ENCODE data around the gene UBTD2. TPM values are rescaled to one million over a fixed set of nuclear protein-coding genes. Genes with fewer than 3 reads are reported as not detected.
A peak's percentile ranks its signal among the peaks of the same experiment; 100 is the strongest.

Gene UBTD2
- total and polyA plus RNA-seq, 10 of the 15 experiments (the other 5 are each of a cell fraction or from before 2014, with no cell fraction given): 7.7 to 30.5 (median 19.4) TPM

DNA sequence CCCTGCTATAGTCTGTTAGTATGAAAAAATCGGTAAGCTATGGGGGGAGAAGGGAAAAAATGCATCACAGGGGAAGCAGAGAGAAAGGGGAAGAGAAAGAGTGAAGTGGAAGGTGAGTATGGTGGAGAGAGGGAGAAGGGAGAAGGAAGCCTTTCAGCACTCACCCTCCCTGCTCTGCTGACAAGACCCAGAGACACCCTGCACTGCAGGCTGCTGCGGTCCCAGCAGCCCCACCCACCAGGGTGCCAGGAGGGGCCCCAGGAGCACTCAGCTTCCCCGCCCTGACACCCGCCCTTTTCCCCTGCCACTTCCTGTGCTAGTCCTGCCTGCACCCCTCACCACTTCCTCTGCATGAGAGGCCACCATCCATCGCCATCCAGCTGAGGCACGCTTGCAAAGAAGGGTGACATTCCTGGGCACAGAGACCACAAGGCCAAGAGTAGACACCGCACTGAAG lies 108.3 kb downstream of the UBTD2 start (continued):
- TF ChIP-seq, protein P1, sequence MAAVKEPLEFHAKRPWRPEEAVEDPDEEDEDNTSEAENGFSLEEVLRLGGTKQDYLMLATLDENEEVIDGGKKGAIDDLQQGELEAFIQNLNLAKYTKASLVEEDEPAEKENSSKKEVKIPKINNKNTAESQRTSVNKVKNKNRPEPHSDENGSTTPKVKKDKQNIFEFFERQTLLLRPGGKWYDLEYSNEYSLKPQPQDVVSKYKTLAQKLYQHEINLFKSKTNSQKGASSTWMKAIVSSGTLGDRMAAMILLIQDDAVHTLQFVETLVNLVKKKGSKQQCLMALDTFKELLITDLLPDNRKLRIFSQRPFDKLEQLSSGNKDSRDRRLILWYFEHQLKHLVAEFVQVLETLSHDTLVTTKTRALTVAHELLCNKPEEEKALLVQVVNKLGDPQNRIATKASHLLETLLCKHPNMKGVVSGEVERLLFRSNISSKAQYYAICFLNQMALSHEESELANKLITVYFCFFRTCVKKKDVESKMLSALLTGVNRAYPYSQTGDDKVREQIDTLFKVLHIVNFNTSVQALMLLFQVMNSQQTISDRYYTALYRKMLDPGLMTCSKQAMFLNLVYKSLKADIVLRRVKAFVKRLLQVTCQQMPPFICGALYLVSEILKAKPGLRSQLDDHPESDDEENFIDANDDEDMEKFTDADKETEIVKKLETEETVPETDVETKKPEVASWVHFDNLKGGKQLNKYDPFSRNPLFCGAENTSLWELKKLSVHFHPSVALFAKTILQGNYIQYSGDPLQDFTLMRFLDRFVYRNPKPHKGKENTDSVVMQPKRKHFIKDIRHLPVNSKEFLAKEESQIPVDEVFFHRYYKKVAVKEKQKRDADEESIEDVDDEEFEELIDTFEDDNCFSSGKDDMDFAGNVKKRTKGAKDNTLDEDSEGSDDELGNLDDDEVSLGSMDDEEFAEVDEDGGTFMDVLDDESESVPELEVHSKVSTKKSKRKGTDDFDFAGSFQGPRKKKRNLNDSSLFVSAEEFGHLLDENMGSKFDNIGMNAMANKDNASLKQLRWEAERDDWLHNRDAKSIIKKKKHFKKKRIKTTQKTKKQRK (IDR thresholded peaks at IDR 0.05; ENCODE audit: low read depth, low read length): no peak
- TF ChIP-seq FOXM1 (IDR thresholded peaks at IDR 0.05; ENCODE audit: low read depth, low read length): no peak
- no peak for TF ChIP-seq CBX5 (IDR thresholded peaks at IDR 0.05; ENCODE audit: low read depth)
- no peak for TF ChIP-seq KAT2A (conservative IDR thresholded peaks at IDR 0.05; ENCODE audit: control insufficient read depth, low read depth, low read length)
- TF ChIP-seq IKZF2 (IDR thresholded peaks at IDR 0.05): peak; percentile 58 to 70
- 0 out of 3 replicates have a peak, but pooled peaks of 1 of the 2 experiments have one; percentile 29 for TF ChIP-seq EGR1 (IDR thresholded peaks at IDR 0.05; ENCODE audit: borderline replicate concordance in 1 of 2, low read depth in 2 of 2, low read length in 2 of 2)
- no peak for TF ChIP-seq MTA3 (IDR thresholded peaks at IDR 0.05; ENCODE audit: borderline replicate concordance, low read length)
- TF ChIP-seq, protein P2, sequence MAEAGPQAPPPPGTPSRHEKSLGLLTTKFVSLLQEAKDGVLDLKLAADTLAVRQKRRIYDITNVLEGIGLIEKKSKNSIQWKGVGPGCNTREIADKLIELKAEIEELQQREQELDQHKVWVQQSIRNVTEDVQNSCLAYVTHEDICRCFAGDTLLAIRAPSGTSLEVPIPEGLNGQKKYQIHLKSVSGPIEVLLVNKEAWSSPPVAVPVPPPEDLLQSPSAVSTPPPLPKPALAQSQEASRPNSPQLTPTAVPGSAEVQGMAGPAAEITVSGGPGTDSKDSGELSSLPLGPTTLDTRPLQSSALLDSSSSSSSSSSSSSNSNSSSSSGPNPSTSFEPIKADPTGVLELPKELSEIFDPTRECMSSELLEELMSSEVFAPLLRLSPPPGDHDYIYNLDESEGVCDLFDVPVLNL (IDR thresholded peaks at IDR 0.05; ENCODE audit: low read depth, low read length): no peak
- no peak for TF ChIP-seq ESRRA (IDR thresholded peaks at IDR 0.05; ENCODE audit: low read length)
- no peak for TF ChIP-seq RAD51 (IDR thresholded peaks at IDR 0.05)
- TF ChIP-seq, protein P3, sequence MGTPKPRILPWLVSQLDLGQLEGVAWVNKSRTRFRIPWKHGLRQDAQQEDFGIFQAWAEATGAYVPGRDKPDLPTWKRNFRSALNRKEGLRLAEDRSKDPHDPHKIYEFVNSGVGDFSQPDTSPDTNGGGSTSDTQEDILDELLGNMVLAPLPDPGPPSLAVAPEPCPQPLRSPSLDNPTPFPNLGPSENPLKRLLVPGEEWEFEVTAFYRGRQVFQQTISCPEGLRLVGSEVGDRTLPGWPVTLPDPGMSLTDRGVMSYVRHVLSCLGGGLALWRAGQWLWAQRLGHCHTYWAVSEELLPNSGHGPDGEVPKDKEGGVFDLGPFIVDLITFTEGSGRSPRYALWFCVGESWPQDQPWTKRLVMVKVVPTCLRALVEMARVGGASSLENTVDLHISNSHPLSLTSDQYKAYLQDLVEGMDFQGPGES (IDR thresholded peaks at IDR 0.05): no peak
- no peak for TF ChIP-seq CBX3 (IDR thresholded peaks at IDR 0.05; ENCODE audit: borderline replicate concordance, low read depth)
- TF ChIP-seq LARP7 (IDR thresholded peaks at IDR 0.05): 0 out of 2 replicates have a peak, but pooled peaks have one; percentile 16
- TF ChIP-seq TBL1XR1 (IDR thresholded peaks at IDR 0.05; ENCODE audit: low read depth, low read length): no peak
- TF ChIP-seq, protein P4, sequence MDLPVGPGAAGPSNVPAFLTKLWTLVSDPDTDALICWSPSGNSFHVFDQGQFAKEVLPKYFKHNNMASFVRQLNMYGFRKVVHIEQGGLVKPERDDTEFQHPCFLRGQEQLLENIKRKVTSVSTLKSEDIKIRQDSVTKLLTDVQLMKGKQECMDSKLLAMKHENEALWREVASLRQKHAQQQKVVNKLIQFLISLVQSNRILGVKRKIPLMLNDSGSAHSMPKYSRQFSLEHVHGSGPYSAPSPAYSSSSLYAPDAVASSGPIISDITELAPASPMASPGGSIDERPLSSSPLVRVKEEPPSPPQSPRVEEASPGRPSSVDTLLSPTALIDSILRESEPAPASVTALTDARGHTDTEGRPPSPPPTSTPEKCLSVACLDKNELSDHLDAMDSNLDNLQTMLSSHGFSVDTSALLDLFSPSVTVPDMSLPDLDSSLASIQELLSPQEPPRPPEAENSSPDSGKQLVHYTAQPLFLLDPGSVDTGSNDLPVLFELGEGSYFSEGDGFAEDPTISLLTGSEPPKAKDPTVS (IDR thresholded peaks at IDR 0.05; ENCODE audit: low read depth, low read length): no peak
- no peak for TF ChIP-seq SUPT20H (IDR thresholded peaks at IDR 0.05; ENCODE audit: borderline replicate concordance, control insufficient read depth, low read depth, low read length)
- TF ChIP-seq, protein P5, sequence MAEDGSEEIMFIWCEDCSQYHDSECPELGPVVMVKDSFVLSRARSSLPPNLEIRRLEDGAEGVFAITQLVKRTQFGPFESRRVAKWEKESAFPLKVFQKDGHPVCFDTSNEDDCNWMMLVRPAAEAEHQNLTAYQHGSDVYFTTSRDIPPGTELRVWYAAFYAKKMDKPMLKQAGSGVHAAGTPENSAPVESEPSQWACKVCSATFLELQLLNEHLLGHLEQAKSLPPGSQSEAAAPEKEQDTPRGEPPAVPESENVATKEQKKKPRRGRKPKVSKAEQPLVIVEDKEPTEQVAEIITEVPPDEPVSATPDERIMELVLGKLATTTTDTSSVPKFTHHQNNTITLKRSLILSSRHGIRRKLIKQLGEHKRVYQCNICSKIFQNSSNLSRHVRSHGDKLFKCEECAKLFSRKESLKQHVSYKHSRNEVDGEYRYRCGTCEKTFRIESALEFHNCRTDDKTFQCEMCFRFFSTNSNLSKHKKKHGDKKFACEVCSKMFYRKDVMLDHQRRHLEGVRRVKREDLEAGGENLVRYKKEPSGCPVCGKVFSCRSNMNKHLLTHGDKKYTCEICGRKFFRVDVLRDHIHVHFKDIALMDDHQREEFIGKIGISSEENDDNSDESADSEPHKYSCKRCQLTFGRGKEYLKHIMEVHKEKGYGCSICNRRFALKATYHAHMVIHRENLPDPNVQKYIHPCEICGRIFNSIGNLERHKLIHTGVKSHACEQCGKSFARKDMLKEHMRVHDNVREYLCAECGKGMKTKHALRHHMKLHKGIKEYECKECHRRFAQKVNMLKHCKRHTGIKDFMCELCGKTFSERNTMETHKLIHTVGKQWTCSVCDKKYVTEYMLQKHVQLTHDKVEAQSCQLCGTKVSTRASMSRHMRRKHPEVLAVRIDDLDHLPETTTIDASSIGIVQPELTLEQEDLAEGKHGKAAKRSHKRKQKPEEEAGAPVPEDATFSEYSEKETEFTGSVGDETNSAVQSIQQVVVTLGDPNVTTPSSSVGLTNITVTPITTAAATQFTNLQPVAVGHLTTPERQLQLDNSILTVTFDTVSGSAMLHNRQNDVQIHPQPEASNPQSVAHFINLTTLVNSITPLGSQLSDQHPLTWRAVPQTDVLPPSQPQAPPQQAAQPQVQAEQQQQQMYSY (CRISPR knock-in tag; IDR thresholded peaks at IDR 0.05): no peak
- TF ChIP-seq DPF2 (IDR thresholded peaks at IDR 0.05): no peak
- TF ChIP-seq, protein P6, sequence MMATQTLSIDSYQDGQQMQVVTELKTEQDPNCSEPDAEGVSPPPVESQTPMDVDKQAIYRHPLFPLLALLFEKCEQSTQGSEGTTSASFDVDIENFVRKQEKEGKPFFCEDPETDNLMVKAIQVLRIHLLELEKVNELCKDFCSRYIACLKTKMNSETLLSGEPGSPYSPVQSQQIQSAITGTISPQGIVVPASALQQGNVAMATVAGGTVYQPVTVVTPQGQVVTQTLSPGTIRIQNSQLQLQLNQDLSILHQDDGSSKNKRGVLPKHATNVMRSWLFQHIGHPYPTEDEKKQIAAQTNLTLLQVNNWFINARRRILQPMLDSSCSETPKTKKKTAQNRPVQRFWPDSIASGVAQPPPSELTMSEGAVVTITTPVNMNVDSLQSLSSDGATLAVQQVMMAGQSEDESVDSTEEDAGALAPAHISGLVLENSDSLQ (IDR thresholded peaks at IDR 0.05): peak; percentile 11; the same call in 1 of the 2 replicates
